Cardiac fibroblast (primary cell): Measurements from ENCODE around the gene POFUT1.
A peak's percentile ranks its signal among the peaks of the same experiment; 100 is the strongest.

ENCODE experiments used
- DNase-seq, 2 donors: peaks; one replicate each; pipeline versions ENCODE4 v3.0.0 to v3.0.0-alpha.2; 2010; ENCODE audit warnings: low read depth in 2 of 2
- H3K4me3 ChIP-seq, 2 donors: replicated peaks in 1 of 2; 1 replicate in 1 of 2; 2 replicates in 1 of 2; pipeline ENCODE4 v1.5.1; 2011; ENCODE audit warnings: low read depth in 2 of 2, low read length in 2 of 2, mild to moderate bottlenecking in 2 of 2, moderate library complexity in 1 of 2
- TF ChIP-seq, protein P1 (sequence below): IDR thresholded peaks from one replicate; pipeline ENCODE4 v1.5.1; 2011; ENCODE audit warnings: low read depth, mild to moderate bottlenecking, low read length, inconsistent platforms

Gene POFUT1

GRCh38 chr20:32204205-32205109 lies 3.2 kb upstream of the POFUT1 start:
- TF ChIP-seq, protein P1, sequence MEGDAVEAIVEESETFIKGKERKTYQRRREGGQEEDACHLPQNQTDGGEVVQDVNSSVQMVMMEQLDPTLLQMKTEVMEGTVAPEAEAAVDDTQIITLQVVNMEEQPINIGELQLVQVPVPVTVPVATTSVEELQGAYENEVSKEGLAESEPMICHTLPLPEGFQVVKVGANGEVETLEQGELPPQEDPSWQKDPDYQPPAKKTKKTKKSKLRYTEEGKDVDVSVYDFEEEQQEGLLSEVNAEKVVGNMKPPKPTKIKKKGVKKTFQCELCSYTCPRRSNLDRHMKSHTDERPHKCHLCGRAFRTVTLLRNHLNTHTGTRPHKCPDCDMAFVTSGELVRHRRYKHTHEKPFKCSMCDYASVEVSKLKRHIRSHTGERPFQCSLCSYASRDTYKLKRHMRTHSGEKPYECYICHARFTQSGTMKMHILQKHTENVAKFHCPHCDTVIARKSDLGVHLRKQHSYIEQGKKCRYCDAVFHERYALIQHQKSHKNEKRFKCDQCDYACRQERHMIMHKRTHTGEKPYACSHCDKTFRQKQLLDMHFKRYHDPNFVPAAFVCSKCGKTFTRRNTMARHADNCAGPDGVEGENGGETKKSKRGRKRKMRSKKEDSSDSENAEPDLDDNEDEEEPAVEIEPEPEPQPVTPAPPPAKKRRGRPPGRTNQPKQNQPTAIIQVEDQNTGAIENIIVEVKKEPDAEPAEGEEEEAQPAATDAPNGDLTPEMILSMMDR: no peak
- H3K4me3 ChIP-seq: no peak overlapping the region
- DNase-seq: peak in 1 of 2 donors; percentile 64

GRCh38 chr20:32205110-32205842 lies 2.4 kb upstream of the POFUT1 start:
- H3K4me3 ChIP-seq: no peak overlapping the region
- peak in 1 of 2 donors; percentile 57 for DNase-seq
- TF ChIP-seq, protein P1: no peak

DNA sequence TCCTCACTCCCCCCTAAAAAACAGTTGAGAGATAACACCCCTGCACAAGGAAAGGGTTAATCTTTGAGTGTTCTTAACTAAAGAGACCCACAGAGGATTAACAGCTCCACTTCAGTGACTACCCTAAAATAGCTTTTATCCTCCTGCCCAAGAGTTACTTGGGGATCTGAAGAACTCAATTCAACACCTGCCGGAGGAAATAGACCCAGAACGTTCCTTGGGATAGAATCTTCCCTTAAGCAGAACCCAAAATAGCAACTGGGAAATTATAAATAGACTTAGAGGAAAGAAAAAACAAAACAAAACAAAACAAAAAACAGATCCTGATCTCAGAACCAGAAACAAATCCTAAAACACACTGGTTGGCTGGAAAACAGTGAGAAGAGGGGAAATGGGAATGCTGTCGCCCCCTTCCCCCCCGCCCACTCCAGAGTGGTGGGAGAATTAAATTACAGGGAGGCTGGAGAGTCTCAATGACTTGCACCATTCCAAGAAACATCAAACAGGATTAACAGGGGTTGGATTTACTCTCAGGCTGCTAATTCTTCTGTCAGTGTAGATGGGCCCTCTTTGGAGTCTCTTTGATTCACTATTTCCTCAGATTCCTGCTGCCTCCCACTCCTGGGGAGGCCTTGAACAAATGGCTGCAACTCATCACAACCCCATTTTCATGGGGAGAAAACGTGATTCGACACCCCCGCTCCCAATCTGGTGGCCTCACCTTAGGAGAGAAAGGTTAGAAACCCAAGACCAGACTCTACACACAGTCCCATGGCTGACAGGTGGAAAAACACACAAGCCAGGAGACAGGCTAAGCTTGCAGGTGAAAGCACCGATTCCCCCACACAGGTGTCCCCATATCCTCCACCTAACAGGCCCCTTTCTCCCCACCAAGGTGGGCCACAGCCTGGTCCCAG lies 1.6 kb upstream of the POFUT1 start:
- TF ChIP-seq, protein P1: no peak
- no peak for DNase-seq
- peak overlapping the region; percentile 94 to 100 for H3K4me3 ChIP-seq

DNA sequence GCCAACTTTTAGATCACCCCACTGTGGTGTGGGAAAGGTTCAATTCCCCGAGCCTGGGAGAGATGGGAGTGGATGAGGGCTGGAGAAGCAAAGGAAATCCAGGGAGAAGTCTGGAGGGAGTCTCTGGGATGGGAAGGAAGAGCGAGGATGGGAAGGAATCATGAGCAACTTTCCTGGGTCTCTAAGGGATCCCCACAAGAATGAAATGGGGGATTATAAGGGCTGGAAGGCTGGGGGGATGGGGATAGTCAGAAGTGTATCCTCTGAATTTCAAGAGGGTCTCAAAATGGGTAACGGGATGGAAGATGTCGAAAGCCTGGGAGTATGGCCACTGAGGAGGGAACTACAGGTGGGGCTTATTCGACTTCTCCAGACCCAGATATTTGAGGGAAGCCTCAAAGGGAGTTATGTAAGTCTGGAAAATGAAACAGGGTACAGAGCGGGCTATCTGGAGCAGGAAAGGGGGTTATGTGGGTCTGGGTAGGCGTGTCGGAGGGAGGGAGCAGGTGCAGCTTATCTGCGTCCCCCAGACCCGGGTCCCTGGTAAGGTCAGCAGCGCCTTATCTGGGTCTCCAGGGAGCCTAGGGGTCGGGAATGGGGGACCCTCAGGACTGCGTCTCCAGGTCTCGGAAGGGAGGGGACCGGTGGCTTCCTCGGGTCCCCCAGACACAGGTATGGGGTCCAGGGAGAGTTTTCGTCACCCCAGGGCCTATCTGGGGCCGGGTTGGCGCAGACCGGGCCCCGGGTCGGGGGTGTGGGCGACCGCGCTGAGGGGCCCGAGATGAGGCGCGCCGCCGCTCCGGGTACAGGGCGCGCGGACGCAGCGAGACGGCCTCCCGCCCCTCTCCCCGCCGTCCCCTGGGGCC lies 687 bp upstream of the POFUT1 start:
- TF ChIP-seq, protein P1: no peak
- no peak for DNase-seq
- peak overlapping the region; percentile 94 to 100 for H3K4me3 ChIP-seq

DNA sequence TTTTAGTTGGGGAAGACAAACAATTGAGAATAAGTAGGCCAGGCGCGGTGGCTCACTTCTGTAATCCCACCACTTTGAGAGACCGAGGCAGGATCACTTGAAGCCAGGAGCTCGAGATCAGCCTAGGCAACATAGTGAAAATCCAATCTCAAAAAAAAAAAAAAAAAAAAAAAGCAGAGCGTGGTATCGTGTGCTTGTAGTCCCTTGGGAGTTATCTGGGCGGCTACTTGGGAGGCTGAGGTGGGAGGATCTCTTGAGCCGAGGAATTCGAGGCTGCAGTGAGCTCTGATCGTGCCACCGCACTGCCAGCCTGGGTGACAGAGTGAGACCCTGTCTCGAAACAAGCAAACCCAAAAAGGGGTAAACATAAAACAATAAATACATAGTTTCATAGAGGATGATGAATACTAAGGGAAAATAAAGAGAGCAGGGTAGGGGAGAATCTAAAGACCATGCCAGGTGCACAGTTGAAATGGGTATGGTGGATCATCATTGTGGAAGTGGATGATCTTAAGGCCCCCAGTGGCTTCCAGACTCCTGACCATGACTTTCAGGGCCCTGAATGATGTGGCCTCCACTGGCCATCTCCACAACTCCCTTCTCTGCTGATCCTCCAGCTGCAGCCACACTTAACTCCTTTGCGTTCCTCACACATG lies 947 bp downstream of the POFUT1 start:
- DNase-seq: peak in 1 of 2 donors; percentile 34
- TF ChIP-seq, protein P1: no peak

More for the DNA sequence above, 947 bp downstream of the POFUT1 start:
- peak overlapping the region; percentile 92 to 100 for H3K4me3 ChIP-seq
